Hepatocyte (in vitro differentiated cells): ENCODE results near the gene FAF1.
"Not testable (repeated sequence)": the region's sequence is repeated elsewhere in the genome, so short reads cannot be mapped to it uniquely, and the experiment has no call there.

Source experiments
- EZH2 ChIP-seq: fragments of 200-600 bp; sonication (generic); IDR thresholded peaks from 2 replicates; pipeline ENCODE4 v1.6.1; 2016; ENCODE audit warnings: antibody characterized with exemption, mild to moderate bottlenecking, borderline replicate concordance
- TF ChIP-seq, protein P1 (sequence below): fragments of 200-600 bp; sonication (generic); IDR thresholded peaks from 2 replicates; pipeline ENCODE4 v1.5.1; 2016; ENCODE audit warnings: antibody characterized with exemption, mild to moderate bottlenecking; ENCODE audit not compliant: poor library complexity

- TF ChIP-seq EZH2, result not testable (repeated sequence)
- TF ChIP-seq, protein P1, sequence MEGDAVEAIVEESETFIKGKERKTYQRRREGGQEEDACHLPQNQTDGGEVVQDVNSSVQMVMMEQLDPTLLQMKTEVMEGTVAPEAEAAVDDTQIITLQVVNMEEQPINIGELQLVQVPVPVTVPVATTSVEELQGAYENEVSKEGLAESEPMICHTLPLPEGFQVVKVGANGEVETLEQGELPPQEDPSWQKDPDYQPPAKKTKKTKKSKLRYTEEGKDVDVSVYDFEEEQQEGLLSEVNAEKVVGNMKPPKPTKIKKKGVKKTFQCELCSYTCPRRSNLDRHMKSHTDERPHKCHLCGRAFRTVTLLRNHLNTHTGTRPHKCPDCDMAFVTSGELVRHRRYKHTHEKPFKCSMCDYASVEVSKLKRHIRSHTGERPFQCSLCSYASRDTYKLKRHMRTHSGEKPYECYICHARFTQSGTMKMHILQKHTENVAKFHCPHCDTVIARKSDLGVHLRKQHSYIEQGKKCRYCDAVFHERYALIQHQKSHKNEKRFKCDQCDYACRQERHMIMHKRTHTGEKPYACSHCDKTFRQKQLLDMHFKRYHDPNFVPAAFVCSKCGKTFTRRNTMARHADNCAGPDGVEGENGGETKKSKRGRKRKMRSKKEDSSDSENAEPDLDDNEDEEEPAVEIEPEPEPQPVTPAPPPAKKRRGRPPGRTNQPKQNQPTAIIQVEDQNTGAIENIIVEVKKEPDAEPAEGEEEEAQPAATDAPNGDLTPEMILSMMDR, result not testable (repeated sequence)
These were observed 24.8 kb downstream of the FAF1 start for GRCh38 chr1:50935276-50935675.
